Measurements from ENCODE around the gene CSNK1D.
A peak's percentile ranks its signal among the peaks of the same experiment; 100 is the strongest.

The CSNK1D gene

DNA sequence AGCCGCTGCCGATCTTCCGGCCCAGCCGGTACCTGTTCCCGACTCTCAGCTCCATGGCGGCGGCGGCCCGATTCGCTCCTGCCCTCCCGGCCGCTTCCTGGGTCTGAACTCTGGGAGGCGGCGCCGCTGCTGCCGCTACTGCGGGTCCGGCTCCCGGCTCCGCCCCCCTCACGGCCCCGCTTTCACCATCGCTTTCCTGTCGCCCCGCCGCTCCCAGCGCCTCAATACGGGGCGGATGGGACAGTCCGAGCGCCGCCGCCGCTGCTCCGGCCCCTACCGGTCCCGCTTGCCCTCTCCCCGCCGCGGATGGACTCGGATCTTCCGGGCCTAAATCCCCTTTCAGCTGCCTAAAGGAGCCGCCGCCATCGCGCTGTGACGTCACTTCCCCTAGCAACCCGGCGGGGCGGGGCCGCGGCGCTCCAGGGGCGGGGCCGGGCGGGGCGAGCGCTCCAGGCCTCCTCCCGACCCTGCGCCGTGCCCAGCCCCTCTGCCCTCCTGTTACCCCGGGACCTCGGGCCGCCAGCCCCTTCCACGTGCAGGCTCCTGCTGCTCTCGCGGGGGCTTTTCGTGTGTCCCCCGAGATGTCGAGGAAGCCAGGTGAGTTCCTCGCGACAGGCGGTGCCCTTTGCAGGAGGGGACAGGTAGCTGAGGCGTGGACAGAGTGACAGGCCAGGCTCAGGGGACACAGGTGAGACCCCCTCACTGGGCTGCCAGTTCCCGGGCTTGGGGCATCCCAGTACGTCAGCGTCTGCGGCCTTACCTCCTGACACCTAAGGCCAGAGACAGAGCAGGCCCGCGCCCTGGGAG is at the start of gene CSNK1D:
Gene CSNK1D, minus strand, starts transcription at position 374 of the 807 bp plus-strand sequence. Its CDS starts 319 bp downstream, at position 55.
- DNase-seq, result peak; percentile 83

DNA sequence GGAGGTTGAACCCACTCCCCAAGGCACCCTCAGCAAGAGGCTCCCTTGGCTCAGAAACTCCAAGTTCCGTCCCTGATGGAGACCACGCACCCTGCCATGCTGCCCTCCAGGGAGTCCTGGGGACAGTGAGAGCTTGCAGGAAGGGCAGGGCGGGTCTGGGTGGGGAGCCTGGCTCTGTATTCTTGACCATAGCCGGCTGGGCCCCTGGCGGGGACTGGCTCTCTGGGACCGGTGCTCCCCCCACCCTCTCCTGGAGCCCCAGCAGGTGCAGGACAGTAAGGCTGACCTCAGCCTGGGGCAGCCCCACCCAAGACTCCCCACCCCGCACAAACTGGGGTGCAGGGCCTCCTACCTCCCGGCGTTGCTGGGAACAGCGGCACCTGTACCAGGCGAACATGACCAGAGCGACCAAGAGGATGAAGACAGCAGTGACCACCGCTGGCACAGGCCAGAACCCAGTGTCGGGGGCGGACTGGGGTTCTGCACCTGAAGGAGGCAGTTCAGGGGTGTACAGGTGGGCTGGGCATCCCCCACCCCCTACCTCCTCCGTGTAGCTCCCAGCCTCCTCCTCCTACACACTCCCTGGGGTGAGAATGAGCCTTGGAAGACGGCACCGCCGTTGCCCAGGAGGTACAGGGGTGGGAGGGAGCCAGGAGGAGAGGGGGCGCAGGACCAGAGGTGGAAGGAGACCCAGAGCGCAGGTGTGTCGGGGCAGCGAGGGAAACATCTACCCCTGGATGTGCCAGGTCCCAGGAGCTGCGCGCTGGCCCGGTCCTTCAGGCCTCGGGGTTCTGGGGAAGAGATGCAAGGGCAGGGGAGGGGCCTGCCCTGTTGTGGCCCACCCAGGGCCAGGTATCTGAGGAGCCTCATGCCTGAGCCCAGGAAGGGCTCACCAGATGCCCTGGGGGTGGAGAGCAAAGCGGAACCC is 49.3 kb upstream of the CSNK1D start:
- no peak for DNase-seq

DNA sequence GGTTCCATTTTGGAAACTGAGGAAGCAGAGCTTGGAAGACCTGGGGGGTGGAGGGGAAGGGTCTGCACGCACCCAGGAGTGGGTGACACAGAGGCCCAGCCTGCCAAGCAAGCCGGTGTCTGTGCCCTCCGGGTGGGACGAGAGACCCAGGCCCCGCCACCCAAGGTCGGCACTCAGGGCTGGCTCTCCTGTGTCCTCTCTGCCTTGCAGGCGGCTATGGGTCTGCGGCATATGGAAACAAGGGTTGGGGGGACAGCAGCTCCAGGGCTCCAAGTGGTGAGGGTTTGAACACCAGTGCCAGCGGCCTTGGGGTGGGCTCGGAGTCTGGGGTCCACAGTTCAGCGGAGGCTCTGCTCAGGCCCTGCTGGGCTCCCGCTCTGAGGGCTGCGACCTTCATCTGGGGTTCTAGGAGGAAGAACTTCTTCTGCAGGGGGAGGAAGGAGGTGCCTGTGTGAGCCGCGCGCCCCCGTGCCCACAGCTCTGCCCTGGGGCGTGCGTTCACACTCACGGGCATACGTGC is 48.5 kb upstream of the CSNK1D start:
- DNase-seq, result no peak

DNA sequence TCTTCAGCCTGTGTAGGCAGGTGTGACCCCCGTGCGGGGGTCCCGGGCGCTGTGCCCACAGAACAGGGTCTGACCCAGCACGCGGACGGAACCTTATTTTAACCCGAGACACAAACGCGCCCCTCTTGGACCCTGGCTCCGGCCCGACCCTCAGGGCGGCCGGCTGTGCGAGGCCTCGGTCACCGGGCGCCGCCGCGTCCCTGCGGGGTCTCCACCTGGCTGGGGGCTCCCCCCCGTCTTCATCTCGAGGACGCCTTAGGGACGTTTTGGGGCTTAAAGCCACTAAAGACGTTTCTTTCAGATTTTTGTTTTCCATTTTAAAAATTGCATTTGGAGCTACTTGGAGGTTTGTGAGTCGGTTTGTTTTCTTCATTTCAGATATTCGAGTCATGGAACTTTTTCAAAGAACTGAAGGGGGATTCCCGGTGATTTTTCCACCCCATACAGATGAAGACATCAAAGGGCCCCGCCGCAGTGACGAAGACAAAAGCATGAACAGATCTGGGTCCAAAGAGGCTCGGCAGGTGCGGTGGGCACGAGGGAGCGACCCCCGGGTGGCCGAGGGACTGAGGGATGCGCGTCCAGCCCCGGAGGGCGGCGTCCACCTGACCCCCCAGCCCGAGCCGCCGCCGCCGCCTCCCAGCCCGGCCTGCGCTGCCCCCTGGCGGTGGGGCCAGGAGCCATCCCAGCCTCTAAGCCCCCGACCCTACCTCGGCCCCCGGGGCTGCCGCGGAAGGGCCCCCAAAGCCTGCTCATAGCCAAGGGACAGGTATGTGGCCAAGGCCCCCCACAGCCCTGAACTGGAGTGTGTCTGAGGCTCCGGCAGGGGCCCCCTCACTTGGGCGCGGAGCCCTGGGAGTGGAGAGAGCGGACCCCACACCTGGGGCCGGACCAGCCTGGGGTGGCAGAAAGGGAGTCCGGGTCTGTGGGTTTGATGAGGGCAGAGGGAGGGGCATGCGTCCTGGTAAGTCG is 47.7 kb upstream of the CSNK1D start:
- DNase-seq, result no peak

DNA sequence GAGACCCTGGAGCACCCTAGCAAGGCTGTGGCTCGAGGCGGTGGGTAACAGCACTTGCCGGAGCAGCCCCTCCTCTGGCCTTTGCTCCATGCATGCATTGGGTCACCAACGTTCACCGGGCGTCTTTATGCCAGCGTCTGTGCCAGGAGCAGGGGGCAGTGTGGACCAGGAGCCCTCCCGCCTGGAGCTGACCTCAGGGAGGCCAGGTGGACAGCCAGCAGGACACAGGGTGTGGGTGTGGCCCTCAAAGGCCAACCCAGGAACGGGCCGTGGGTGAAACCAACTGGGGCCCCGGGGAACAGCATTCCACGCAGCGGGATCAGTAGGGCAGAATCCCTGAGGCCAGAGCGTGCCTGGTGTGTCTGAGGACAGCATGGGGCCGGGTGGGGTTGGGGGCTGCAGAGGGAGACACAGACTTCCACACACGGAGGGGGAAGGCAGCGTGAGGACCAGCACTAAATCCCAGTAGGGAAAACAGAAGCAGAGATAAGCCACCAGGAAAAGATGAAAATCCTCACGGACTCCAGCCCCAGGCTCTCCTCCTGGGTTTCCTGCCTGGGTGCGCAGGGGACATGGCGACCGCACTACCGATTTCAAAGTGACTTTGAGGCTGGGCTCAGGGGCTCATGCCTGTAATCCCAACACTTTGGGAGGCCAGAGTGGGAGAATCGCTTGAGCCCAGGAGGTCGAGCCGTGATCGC is 46.8 kb upstream of the CSNK1D start:
- no peak for DNase-seq

DNA sequence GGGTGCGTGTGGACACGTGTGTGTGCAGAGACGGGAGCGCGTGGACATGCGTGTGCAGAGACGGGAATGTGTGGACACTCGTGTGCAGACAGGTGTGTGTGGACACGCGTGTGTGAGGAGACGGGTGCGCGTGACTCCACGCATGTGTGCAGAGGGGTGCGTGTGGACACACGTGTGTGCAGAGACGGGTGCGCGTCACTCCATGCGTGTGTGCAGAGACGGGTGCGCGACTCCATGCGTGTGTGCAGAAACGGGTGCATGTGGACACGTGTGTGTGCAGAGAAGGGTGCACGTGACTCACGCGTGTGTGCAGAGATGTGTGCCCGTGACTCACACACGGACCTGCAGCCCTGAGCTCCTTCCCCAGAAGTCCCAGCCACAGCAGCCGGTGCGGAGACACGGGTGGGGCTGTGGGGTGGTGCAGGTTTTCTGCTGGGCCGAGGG is 46.1 kb upstream of the CSNK1D start:
- no peak for DNase-seq

DNA sequence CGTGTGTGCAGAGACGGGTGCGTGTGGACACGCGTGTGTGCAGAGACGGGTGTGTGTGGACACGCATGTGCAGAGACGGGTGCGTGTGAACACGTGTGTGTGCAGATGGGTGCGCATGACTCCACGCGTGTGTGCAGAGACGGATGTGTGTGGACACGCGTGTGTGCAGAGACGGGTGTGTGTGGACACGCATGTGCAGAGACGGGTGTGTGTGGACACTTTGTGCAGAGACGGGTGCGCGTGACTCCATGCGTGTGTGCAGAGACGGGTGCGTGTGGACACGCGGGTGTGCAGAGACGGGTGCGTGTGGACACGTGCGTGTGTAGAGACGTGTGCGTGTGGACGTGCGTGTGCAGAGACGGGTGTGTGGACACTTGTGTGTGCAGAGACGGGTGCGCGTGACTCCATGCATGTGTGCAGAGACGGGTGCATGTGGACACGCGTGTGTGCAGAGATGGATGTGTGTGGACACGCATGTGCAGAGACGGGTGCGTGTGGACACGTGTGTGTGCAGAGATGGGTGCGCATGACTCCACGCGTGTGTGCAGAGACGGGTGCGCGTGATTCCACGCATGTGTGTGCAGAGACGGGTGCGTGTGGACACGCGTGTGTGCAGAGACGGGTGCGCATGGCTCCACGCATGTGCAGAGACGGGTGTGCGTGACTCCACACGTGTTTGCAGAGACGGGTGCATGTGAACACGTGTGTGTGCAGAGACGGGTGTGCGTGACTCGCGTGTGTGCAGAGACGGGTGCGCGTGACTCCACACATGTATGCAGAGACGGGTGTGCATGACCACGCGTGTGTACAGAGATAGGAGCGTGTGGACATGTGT is 45.5 kb upstream of the CSNK1D start:
- DNase-seq, result no peak

DNA sequence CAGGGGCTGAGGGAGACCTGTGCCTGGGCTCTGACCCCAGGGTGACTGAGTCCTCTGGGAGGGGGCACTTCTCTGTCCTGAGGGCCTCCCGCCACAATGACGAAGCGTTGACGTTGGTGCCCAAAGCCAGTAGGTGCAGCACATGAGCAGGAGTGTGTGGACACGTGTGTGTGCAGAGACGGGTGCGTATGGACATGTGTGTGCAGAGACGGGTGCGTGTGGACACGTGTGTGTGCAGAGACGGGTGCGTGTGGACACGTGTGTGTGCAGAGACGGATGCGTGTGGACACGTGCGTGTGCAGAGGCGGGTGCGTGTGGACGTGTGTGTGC is 44.6 kb upstream of the CSNK1D start:
- no peak for DNase-seq

DNA sequence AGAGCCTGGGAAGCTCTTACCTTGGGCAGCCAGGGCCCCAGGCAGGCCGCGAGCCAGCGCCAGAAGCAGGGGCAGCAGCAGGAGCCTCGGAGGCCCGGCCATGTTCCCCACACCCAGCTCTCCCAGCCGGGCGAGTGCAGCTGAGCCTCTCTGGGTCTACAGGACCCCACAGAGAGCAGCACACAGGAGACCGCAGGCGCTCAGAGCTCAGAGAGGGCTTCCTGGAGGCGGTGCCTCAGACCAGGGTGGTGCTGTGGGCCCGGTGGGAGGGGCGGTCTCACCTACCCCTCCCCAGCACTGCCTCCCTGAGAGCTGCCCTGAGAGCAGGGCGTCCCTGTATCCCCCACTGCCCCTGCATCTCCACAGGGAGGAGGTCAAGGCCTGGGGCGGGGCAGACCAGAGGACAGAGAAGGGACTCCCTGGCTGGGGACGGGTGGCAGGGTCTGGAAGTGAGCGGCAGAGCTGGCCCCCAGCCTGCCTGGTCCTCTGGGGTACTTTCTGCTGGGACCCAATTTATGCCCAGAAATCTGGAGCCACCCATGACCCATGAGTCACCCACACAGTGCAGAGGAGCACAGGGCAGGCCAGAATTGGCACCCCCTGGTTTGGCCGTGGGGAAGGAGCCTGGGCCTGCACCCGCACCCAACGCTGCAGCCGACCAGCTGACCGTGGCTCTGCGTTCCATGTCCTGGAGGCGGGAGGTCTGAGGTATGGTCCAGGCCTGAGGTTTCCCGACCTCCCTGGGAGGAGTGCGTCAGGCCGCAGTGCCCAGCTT is 44.1 kb upstream of the CSNK1D start, which contains the start of gene CD7:
Gene CD7, minus strand, starts transcription at position 215 of the 775 bp plus-strand sequence. Its CDS starts 113 bp downstream, at position 102.
- DNase-seq, result no peak

DNA sequence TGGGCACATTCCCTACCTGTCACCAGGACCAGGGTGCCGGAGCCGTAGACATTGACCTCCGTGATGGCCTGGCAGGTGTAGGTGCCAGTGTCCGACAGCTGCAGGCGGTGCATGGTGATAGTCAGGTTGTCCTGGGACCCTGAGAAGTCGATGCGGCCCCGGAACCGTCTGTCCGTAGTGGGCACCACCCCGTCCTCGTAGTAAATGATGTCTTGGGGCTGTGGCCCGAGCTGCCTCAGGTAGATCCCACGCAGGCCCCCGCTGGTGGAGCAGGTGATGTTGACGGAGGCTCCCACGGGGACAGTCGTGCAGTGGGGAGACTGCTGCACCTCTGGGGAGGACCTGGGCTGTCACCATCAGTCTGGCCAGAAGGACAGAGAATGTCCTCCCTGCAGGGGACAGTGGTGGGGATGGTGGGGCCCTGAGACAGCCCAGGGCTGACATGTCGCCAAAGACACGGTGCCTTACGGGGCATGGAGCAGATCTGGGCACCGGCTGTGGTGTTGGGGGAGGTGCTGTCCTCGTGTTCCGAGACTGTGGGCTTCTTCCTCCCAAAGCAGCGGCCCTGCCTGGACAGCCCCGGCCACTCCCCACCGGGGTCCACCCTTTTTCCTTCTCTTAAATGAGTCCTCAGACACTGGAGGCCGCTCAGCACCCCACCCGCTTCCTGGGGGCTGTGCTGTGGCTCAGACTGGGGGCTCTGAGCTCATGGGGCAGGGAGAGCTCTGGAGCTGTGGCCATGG is 43.3 kb upstream of the CSNK1D start:
- no peak for DNase-seq

DNA sequence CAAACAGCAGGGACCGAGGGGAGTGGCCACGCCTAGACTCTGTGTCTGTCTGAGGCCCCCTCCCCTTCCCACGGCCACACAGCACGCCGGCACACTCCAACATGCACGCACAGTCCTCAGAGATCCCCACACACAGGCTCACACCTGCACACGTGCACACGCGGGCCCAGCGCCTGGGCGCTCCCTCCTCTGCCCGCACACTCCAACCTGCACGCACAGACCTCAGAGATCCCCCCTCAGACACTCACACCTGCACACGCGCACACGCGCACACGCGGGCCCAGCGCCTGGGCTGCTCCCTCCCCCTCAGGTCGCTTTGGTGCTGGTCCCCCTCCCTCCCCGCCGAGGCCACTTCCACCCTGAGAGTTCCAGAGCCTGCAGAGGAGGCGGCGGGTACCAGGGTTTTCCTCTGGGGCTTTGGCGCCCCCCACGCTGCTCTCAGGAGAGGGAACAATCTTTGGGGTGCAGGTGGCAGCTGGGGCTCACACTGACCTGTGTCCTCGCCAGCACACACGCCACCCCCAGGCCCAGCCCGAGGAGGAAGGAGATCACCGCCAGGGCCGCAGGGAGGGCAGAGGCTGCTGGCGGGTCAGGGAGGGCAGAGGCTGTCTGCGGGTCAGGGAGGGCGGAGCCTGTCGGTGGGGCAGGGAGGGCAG is 42.3 kb upstream of the CSNK1D start:
- DNase-seq, result no peak

DNA sequence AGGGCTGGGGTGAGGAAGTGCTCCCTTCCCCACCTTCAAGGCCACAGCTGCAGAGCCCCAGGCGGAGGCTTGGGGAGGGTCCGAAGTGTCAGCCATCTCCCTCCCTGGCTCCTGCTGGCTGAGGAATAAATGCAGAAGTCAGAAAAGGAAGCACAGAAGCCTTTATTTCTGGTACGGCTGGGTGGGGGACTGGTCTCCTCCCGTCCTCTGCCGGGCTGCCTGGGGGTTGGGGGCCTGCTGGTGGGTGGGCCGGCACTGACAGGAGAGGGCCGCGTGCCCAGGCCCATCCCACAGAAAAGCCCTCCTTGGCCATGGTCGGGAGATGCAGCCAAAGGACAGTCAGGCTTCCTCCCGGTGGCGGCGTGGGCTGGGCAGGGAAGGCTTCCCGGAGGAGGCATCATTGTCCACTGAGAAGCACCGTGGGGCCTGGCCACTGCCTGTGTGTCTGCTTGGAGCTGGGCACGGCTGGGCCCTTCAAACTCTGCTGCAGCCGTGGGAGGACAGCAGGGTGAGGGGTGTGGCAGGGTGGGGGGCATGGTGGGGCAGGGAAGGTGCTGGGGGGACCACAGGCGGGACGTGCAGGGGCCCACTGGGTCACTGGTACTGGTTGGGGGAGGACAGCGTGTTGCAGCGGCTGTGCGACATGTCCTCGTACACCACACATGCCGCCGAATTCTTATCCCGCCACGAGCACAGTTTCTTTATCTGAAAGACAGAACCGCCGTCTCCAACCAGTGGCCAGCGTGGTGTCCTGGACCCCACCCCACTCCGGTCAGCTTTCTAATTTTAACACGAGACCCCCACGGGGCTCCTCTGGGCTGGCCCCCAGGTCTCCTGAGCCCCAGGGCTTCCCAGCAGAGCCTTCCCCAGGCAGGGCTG is 41.5 kb upstream of the CSNK1D start:
- DNase-seq, result no peak

DNA sequence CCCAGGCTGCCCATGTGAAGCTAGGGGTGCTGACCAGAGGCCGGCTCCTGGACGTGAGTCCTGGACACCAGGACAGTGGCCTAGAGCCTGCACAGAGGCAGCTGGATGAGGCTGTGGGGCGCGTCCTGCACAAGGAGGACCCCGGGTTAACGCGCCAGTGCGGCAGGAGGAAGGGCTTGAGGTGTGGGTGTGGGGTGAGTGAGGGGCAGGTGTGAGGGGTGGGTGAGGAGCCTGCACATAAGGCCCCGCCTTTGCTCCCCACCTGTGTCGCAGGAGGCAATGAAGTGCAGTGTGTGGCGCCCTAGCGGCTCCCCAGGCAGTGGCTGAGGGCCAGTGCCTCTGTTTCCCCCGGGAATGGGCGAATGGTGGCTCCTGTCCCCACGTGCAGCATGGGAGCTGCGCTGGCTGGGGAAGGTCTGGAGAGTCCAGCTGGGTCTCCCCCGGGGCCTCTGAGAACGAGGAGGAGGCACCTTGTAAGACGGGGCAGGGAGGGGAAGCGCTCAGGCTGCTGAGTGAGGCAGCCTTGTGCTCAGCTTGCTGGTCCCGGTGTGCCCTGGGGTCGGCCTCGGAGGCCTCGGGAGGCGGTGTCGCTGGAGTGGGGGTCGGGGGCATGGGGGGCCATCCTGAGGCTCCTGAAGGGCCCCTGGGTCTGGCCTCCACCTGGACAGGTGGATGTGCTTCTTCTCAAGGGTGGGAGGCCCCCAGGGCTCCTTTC is 40.7 kb upstream of the CSNK1D start:
- DNase-seq, result no peak

DNA sequence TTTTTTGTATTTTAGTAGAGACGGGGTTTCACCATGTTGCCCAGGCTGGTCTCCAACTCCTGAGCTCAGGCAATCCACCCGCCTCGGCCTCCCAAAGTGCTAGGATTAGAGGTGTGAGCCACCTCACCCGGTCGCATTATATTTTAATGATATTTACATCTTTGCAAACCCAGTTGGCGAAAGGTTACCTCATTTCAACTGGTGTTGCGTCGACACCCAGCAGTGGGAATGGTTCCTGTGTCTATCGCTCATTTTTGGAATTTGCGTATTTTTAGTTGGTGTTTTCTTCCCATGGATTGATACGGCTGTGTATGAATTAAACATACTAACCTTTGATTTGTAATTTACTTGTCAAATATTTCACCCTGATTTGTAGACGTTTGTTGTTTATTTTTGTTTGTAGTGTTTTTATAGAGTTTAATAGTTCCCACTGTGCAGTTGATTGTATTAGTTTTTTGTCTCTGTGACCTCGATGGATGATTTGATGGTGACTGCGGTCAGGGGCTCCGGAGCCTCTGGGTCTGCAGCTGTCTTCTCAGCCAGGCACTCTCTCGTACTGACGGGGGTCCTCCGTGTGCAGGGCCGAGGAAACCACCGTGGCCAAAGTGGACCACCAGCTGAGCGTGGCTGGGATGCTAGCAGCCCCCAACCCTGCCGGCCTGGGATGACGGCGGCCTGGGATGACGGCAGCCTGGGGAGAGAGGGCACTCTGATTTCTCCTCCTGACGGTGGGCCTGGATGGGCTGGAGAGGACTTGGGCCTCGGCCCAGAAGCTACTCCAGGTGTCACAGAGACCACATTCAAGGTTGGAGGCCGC is 39.9 kb upstream of the CSNK1D start:
- DNase-seq, result no peak

DNA sequence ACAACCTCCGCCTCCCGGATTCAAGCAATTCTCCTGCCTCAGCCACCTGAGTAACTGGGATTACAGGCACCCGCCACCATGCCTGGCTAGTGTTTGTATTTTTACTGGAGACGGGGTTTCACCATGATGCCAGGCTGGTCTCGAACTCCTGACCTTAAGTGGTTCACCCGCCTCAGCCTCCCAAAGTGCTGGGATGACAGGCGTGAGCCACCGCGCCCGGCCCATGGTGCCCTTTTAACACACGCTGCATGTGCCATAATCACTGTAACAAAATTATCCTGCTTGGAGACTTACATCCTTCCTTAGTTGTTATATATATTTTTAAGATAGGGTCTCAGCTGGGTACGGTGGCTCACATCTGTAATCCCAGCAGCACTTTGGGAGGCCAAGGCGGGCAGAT is 38.5 kb upstream of the CSNK1D start:
- no peak for DNase-seq

DNA sequence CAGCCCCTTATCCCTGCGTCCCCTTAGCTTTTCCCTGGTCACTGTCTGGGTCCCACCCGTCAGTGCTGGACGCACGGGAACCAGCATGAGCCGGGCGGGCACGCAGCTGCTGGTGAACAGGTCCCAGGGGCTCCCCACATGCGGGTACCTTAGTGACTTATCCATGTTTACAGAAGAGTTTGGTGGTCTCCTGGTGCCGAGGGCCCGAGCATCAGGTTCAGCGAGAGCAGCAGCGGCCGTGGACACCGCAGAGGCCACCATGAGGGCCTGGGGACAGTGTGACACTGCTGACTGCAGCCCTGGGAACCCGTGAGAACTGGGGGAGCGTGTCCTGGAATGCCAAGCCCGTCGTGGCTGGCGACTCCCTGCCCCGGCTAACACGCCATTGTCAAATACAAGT is 37.4 kb upstream of the CSNK1D start:
- no peak for DNase-seq

Data from fibroblast of upper back skin (primary cell).